ENCODE data around the gene ATAT1. TPM values are rescaled to one million over a fixed set of nuclear protein-coding genes. Genes with fewer than 3 reads are reported as not detected.
A peak's percentile ranks its signal among the peaks of the same experiment; 100 is the strongest.

Gene ATAT1
- polyA plus RNA-seq, 3 donors, result 0.51 to 10.4 (median 0.68) TPM

- Histone ChIP-seq H3K9ac (ENCODE audit: insufficient read depth, low read length, poor library complexity, severe bottlenecking) (no peak overlapping the region), H3K4me1 (ENCODE audit: control insufficient read depth in 1 of 2, insufficient read depth in 2 of 2, low read length in 2 of 2) (peaks cover 41 to 53% of the 10 kb centered on the region in 2 donors), H3K4me3 (replicated peaks in 1 of 3; ENCODE audit: low read depth in 2 of 3, low read length in 3 of 3) (peak overlapping the region in 2 of 3 experiments; percentile 16 to 100), H3K36me3 (replicated peaks in 1 of 2; ENCODE audit: control insufficient read depth in 1 of 2, insufficient read depth in 2 of 2, low read length in 2 of 2) (peaks cover 43 to 45% of the 10 kb centered on the region in 2 donors), H3K79me2 (ENCODE audit: insufficient read depth, low read length) (peaks cover 79% of the 10 kb centered on the region), H3K27ac (ENCODE audit: low read depth in 1 of 2, low read length in 2 of 2) (peak overlapping the region; percentile 36 to 70), H3K4me2 (replicated peaks; ENCODE audit: extremely low read depth, low read length, poor library complexity, severe bottlenecking) (peak overlapping the region; percentile 100), H3K9me3 (replicated peaks in 1 of 2; ENCODE audit: control insufficient read depth in 1 of 2, insufficient read depth in 1 of 2, low read length in 2 of 2) (no peaks in the 10 kb centered on the region), H3K27me3 (ENCODE audit: control insufficient read depth in 2 of 2, insufficient read depth in 2 of 2, low read length in 2 of 2) (no peaks in the 10 kb centered on the region), H4K20me1 (ENCODE audit: insufficient read depth, low read length) (peaks cover 89% of the 10 kb centered on the region), H2AFZ (ENCODE audit: insufficient read depth, low read depth, low read length, poor library complexity, severe bottlenecking) (no peak overlapping the region)
- H3K4me3 Mint-ChIP-seq, result peak overlapping the region; percentile 70 to 77
- 53% methylated on average over 3 of the region's 7 CpGs for WGBS (ENCODE audit: insufficient coverage)
- peaks cover 0 to 2% (median 0%) of the 10 kb centered on the region in 7 donors for H3K9me3 Mint-ChIP-seq
- peaks cover 63 to 83% of the 10 kb centered on the region in 2 donors for H3K36me3 Mint-ChIP-seq
- no peak for TF ChIP-seq CTCF (IDR thresholded peaks at IDR 0.05)
- intact Hi-C loops (cut with micrococcal nuclease), result loop anchor here (1.0 to 5.0 kb wide), 3 partner anchors 42 to 197 kb away; partner anchors contain the start of genes MRPS18B (in 1 of the 2) and PPP1R10 (in 1 of the 2)
- peaks cover 0 to 3% (median 0%) of the 10 kb centered on the region in 3 donors for H3K27me3 Mint-ChIP-seq (ENCODE audit: low read depth in 3 of 3)
- peaks cover 48% of the 10 kb centered on the region for H3K4me1 Mint-ChIP-seq
- no peak for DNase-seq
- H3K27ac Mint-ChIP-seq, result peak overlapping the region; percentile 67 to 99 (median 79)
Measured at GRCh38 chr6:30679765-30680535, 53.3 kb downstream of the ATAT1 start.

- Histone ChIP-seq H3K9me3 (replicated peaks in 1 of 2; ENCODE audit: control insufficient read depth in 1 of 2, insufficient read depth in 1 of 2, low read length in 2 of 2) (no peaks in the 10 kb centered on the region), H3K4me1 (ENCODE audit: control insufficient read depth in 1 of 2, insufficient read depth in 2 of 2, low read length in 2 of 2) (peaks cover 46 to 62% of the 10 kb centered on the region in 2 donors), H2AFZ (ENCODE audit: insufficient read depth, low read depth, low read length, poor library complexity, severe bottlenecking) (no peak overlapping the region), H3K9ac (ENCODE audit: insufficient read depth, low read length, poor library complexity, severe bottlenecking) (peak overlapping the region; percentile 99), H3K79me2 (ENCODE audit: insufficient read depth, low read length) (peaks cover 97% of the 10 kb centered on the region), H3K4me3 (replicated peaks in 1 of 3; ENCODE audit: low read depth in 2 of 3, low read length in 3 of 3) (peak overlapping the region; percentile 96 to 100 (median 96)), H3K27me3 (ENCODE audit: control insufficient read depth in 2 of 2, insufficient read depth in 2 of 2, low read length in 2 of 2) (no peaks in the 10 kb centered on the region), H3K4me2 (replicated peaks; ENCODE audit: extremely low read depth, low read length, poor library complexity, severe bottlenecking) (peak overlapping the region; percentile 100), H3K27ac (ENCODE audit: low read depth in 1 of 2, low read length in 2 of 2) (peak overlapping the region; percentile 99), H4K20me1 (ENCODE audit: insufficient read depth, low read length) (peaks cover 92% of the 10 kb centered on the region), H3K36me3 (replicated peaks in 1 of 2; ENCODE audit: control insufficient read depth in 1 of 2, insufficient read depth in 2 of 2, low read length in 2 of 2) (peaks cover 33 to 34% of the 10 kb centered on the region in 2 donors)
- Mint-ChIP-seq H3K27ac (peak overlapping the region; percentile 97 to 100 (median 99)), H3K4me3 (peak overlapping the region; percentile 94 to 99), H3K27me3 (ENCODE audit: low read depth in 3 of 3) (peaks cover 0 to 3% (median 0%) of the 10 kb centered on the region in 3 donors), H3K4me1 (peaks cover 47% of the 10 kb centered on the region), H3K9me3 (peaks cover 0 to 1% (median 0%) of the 10 kb centered on the region in 7 donors), H3K36me3 (peaks cover 58 to 75% of the 10 kb centered on the region in 2 donors)
- no peak for DNase-seq
- no peak for TF ChIP-seq CTCF (IDR thresholded peaks at IDR 0.05)
- 0% methylated on average over 1 of the region's 4 CpGs for WGBS (ENCODE audit: insufficient coverage)
- intact Hi-C loops (cut with micrococcal nuclease), result loop anchor here in 1 of 2 donors (5.0 kb wide), 1 partner anchor 64 kb away; the partner anchor contains the start of genes MRPS18B and PPP1R10
Measured at GRCh38 chr6:30681766-30682142, 55.1 kb downstream of the ATAT1 start.
